IMR-90 (cell line): ENCODE data around the gene RASL11A. TPM values are rescaled to one million over a fixed set of nuclear protein-coding genes. Genes with fewer than 3 reads are reported as not detected.

ENCODE experiments used
- ATAC-seq: fragments of 200-7000 bp; cut with Tn5 transposase; 2 replicates; pipeline ENCODE4 v1.9.1; 2020; ENCODE audit warnings: low read depth, mild to moderate bottlenecking, moderate library complexity
- BruUV-seq: library from RNA; stranded (reverse); fragments of 400-500 nt; replicated peaks from 2 replicates; lab custom pipeline; 2021; lab: Mats Ljungman, UMichigan
- CTCF ChIA-PET: fragments of 300-600 bp; formaldehyde crosslinking; extraction: SDS; loops from one replicate; lab custom pipeline; 2021; ENCODE audit warnings: antibody characterized with exemption; lab: Yijun Ruan, JAX
- POLR2A ChIA-PET: fragments of 300-600 bp; sonication (Branson Sonifier 250); formaldehyde crosslinking; loops from one replicate; lab custom pipeline; 2022; ENCODE audit warnings: antibody characterized with exemption; ENCODE audit not compliant: unreplicated experiment; lab: Charles Lee
- DNase-seq: peaks from one replicate; pipeline ENCODE4 v3.0.0; 2013
- H2AFZ ChIP-seq: replicated peaks from 2 replicates; pipeline ENCODE3; 2013; ENCODE audit warnings: low read length, mild to moderate bottlenecking; ENCODE audit not compliant: poor library complexity
- H2AK5ac ChIP-seq: 2 replicates; pipeline ENCODE4 v1.6.1; 2013; ENCODE audit warnings: low read depth, low read length, inconsistent platforms
- H2AK9ac ChIP-seq: replicated peaks from 2 replicates; pipeline ENCODE3; 2013; ENCODE audit warnings: mild to moderate bottlenecking, low read depth, low read length, moderate library complexity; ENCODE audit not compliant: poor library complexity
- H2BK120ac ChIP-seq: 2 replicates; pipeline ENCODE4 v1.6.1; 2013; ENCODE audit warnings: low read depth, low read length, inconsistent platforms
- H2BK15ac ChIP-seq: 3 replicates; pipeline ENCODE4 v1.6.1; 2013; ENCODE audit warnings: low read depth, low read length, inconsistent platforms
- H2BK20ac ChIP-seq: 2 replicates; pipeline ENCODE4 v1.6.1; 2013; ENCODE audit warnings: low read depth, mild to moderate bottlenecking, inconsistent platforms, low read length, moderate library complexity
- H2BK5ac ChIP-seq: 2 replicates; pipeline ENCODE4 v1.6.1; 2013; ENCODE audit warnings: mild to moderate bottlenecking, low read depth, low read length, inconsistent platforms; ENCODE audit not compliant: poor library complexity, severe bottlenecking
- H3K14ac ChIP-seq: replicated peaks from 2 replicates; pipeline ENCODE4 v1.6.1; 2013; ENCODE audit warnings: low read depth, low read length, inconsistent platforms
- H3K18ac ChIP-seq: 2 replicates; pipeline ENCODE4 v1.6.1; 2013; ENCODE audit warnings: low read depth, low read length, control low read depth
- H3K23ac ChIP-seq: 2 replicates; pipeline ENCODE4 v1.6.1; 2013; ENCODE audit warnings: low read depth, low read length, inconsistent platforms
- H3K27ac ChIP-seq: 2 replicates; pipeline ENCODE4 v1.5.1; 2013; ENCODE audit warnings: mild to moderate bottlenecking, control low read depth, low read length; ENCODE audit not compliant: insufficient read depth
- H3K27me3 ChIP-seq: 2 replicates; pipeline ENCODE4 v1.6.1; 2013; ENCODE audit warnings: low read length; ENCODE audit not compliant: control insufficient read depth, insufficient read depth
- H3K36me3 ChIP-seq: 2 replicates; pipeline ENCODE4 v1.6.1; 2013; ENCODE audit warnings: low read length, mixed read lengths; ENCODE audit not compliant: control insufficient read depth, insufficient read depth
- H3K4ac ChIP-seq: 2 replicates; pipeline ENCODE4 v1.6.1; 2013; ENCODE audit warnings: low read depth, low read length, inconsistent platforms
- H3K4me1 ChIP-seq: 2 replicates; pipeline ENCODE4 v1.6.1; 2013; ENCODE audit warnings: low read length, mixed read lengths; ENCODE audit not compliant: control insufficient read depth, insufficient read depth
- H3K4me2 ChIP-seq: 2 replicates; pipeline ENCODE4 v1.6.1; 2013; ENCODE audit warnings: low read depth, mild to moderate bottlenecking, control low read depth, low read length, moderate library complexity
- H3K4me3 ChIP-seq: 2 replicates; pipeline ENCODE4 v1.5.1; 2013; ENCODE audit warnings: low read depth, mild to moderate bottlenecking, control low read depth, low read length, moderate library complexity; ENCODE audit not compliant: insufficient read depth
- H3K56ac ChIP-seq: 2 replicates; pipeline ENCODE4 v1.6.1; 2013; ENCODE audit warnings: low read length, inconsistent platforms; ENCODE audit not compliant: insufficient read depth; ENCODE audit errors: extremely low read depth
- H3K79me1 ChIP-seq, 2 experiments: 2 replicates each; pipeline ENCODE4 v1.6.1; 2013; ENCODE audit warnings: low read length in 2 of 2, inconsistent platforms in 1 of 2, low read depth in 1 of 2
- H3K9ac ChIP-seq: 2 replicates; pipeline ENCODE4 v1.6.1; 2013; ENCODE audit warnings: low read depth, low read length, control low read depth
- H3K9me1 ChIP-seq: 2 replicates; pipeline ENCODE4 v1.6.1; 2013; ENCODE audit warnings: low read length, inconsistent platforms; ENCODE audit not compliant: insufficient read depth
- H3K9me3 ChIP-seq: 2 replicates; pipeline ENCODE4 v1.6.1; 2013; ENCODE audit warnings: low read length; ENCODE audit not compliant: control insufficient read depth, insufficient read depth
- H4K20me1 ChIP-seq: 2 replicates; pipeline ENCODE4 v1.6.1; 2013; ENCODE audit warnings: low read length, inconsistent platforms; ENCODE audit not compliant: insufficient read depth
- H4K5ac ChIP-seq: 2 replicates; pipeline ENCODE4 v1.6.1; 2013; ENCODE audit warnings: mild to moderate bottlenecking, low read depth, low read length, control low read depth
- H4K8ac ChIP-seq, 2 experiments: 2 replicates each; pipeline ENCODE4 v1.6.1; 2013; ENCODE audit warnings: low read depth in 2 of 2, low read length in 2 of 2, control low read depth in 1 of 2, inconsistent platforms in 1 of 2
- H4K91ac ChIP-seq: 2 replicates; pipeline ENCODE4 v1.6.1; 2013; ENCODE audit warnings: low read depth, low read length, inconsistent platforms; ENCODE audit not compliant: insufficient read depth
- BHLHE40 ChIP-seq: fragments of 150-350 bp; IDR thresholded peaks from 2 replicates; pipeline ENCODE4 v1.6.1; 2016; ENCODE audit warnings: mild to moderate bottlenecking, low read depth, low read length
- CEBPB ChIP-seq: IDR thresholded peaks from 2 replicates; pipeline ENCODE4 v1.6.1; 2012; ENCODE audit warnings: low read depth, low read length, improper control_type of control experiment
- CHD1 ChIP-seq: IDR thresholded peaks from 2 replicates; pipeline ENCODE4 v1.6.1; 2012; ENCODE audit warnings: low read depth, low read length, improper control_type of control experiment
- FOS ChIP-seq: fragments of 150-350 bp; IDR thresholded peaks from 2 replicates; pipeline ENCODE4 v1.6.1; 2016; ENCODE audit warnings: low read depth, low read length
- MAFK ChIP-seq: IDR thresholded peaks from 2 replicates; pipeline ENCODE4 v1.6.1; 2012; ENCODE audit warnings: low read depth, low read length, improper control_type of control experiment
- MAZ ChIP-seq: IDR thresholded peaks from 2 replicates; pipeline ENCODE4 v1.6.1; 2012; ENCODE audit warnings: low read depth, mild to moderate bottlenecking, low read length, improper control_type of control experiment, moderate library complexity, borderline replicate concordance
- MXI1 ChIP-seq: IDR thresholded peaks from 2 replicates; pipeline ENCODE4 v1.6.1; 2012; ENCODE audit warnings: low read depth, mild to moderate bottlenecking, low read length, moderate library complexity, borderline replicate concordance
- NFE2L2 ChIP-seq: fragments of 150-350 bp; IDR thresholded peaks from 2 replicates; pipeline ENCODE4 v1.6.1; 2016; ENCODE audit warnings: low read depth, mild to moderate bottlenecking, low read length
- POLR2A ChIP-seq: IDR thresholded peaks from 2 replicates; pipeline ENCODE4 v1.6.1; 2012; ENCODE audit warnings: mild to moderate bottlenecking, low read depth, low read length
- RAD21 ChIP-seq: IDR thresholded peaks from 2 replicates; pipeline ENCODE4 v1.6.1; 2012; ENCODE audit warnings: low read length, improper control_type of control experiment
- RCOR1 ChIP-seq: IDR thresholded peaks from 2 replicates; pipeline ENCODE4 v1.6.1; 2012; ENCODE audit warnings: mild to moderate bottlenecking, low read length, improper control_type of control experiment; ENCODE audit not compliant: insufficient replicate concordance
- RFX5 ChIP-seq: IDR thresholded peaks from 2 replicates; pipeline ENCODE4 v1.8.0; 2012; ENCODE audit warnings: low read depth, mild to moderate bottlenecking, low read length, moderate library complexity
- SMC3 ChIP-seq: fragments of 150-350 bp; IDR thresholded peaks from 2 replicates; pipeline ENCODE4 v1.6.1; 2016; ENCODE audit warnings: low read depth, mild to moderate bottlenecking, antibody characterized with exemption, low read length, moderate library complexity
- WGBS, 2 experiments: methylation state at CpG; one replicate each; pipeline versions ENCODE4 v1.1.5 to v1.1.7; 2013; ENCODE audit warnings: missing lambda C conversion rate in 2 of 2; ENCODE audit not compliant: insufficient read length in 1 of 2; ENCODE audit errors: extremely low coverage in 2 of 2; 5-methylcytosine and 5-hydroxymethylcytosine counted together
- dilution Hi-C: fragments of 300-500 bp; cut with HindIII; formaldehyde crosslinking; loops from one replicate; pipeline ENCODE4 v1.14.3; 2018; ENCODE audit warnings: low sequenced_read_pairs; ENCODE audit not compliant: unreplicated experiment
- in situ Hi-C: fragments of 300-500 bp; cut with MboI; formaldehyde crosslinking; loops from 3 replicates; pipeline ENCODE4 v1.14.3; 2019; ENCODE audit warnings: low sequenced_read_pairs, inconsistent platforms, mixed read lengths
- intact Hi-C: fragments of 100-400 bp; cut with micrococcal nuclease; formaldehyde crosslinking; loops from 2 replicates; pipeline ENCODE4 v1.10.0; 2022
- polyA plus RNA-seq, 3 experiments: library from polyadenylated mRNA; depleted of rRNA; stranded (reverse); fragments of >200 nt; gene quantifications; 2 replicates each; pipeline ENCODE4 v1.2.3, GENCODE V29; 2012; ENCODE audit warnings: low replicate concordance in 1 of 3
- total RNA-seq: library from RNA; depleted of rRNA; stranded (reverse); fragments of >200 nt; gene quantifications from 2 replicates; pipeline ENCODE4 v1.2.3, GENCODE V29; 2012
- TF ChIP-seq, protein P1 (sequence below): conservative IDR thresholded peaks from 2 replicates; pipeline ENCODE4 v1.5.1; 2012; ENCODE audit warnings: mild to moderate bottlenecking, low read depth, low read length, improper control_type of control experiment
- TF ChIP-seq, protein P2 (sequence below): fragments of 150-350 bp; IDR thresholded peaks from 2 replicates; pipeline ENCODE4 v1.6.1; 2016; ENCODE audit warnings: low read depth, mild to moderate bottlenecking, low read length, moderate library complexity, borderline replicate concordance
- TF ChIP-seq, protein P3 (sequence below): fragments of 150-350 bp; IDR thresholded peaks from 2 replicates; pipeline ENCODE4 v1.6.1; 2017; ENCODE audit warnings: mild to moderate bottlenecking, antibody characterized with exemption, low read length, low read depth

Gene RASL11A
- total and polyA plus RNA-seq, 2 of the 4 experiments (the other 2 are of a cell fraction): 10.4 to 18.5 TPM

DNA sequence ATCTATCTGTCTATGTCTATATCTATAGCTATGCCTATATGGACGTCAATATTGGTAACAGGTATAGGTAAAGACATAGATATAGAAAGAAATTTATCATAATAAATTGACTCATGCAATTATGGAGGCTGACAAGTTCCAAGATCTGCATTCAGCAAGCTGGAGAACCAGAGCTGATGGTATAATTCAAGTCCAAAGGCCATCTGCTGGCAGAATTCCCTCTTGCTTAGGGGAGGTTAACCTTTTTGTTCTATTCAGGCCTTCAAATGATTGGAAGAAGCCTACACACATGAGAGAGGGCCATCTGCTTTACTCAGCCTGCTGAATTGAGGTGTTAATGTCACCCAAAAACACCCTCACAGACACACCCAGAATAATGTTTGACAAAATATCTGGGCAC lies 10.8 kb downstream of the RASL11A start:
- H2AK5ac ChIP-seq: no peak overlapping the region

More for the DNA sequence above, 10.8 kb downstream of the RASL11A start:
- Histone ChIP-seq H3K4me1 (no peaks in the 10 kb centered on the region; the same call in 1 of the 2 replicates), H3K23ac (no peak overlapping the region), H2BK20ac (no peak overlapping the region), H3K27ac (no peak overlapping the region), H2BK120ac (no peak overlapping the region), H3K27me3 (peaks cover 6% of the 10 kb centered on the region), H4K8ac (no peak overlapping the region), H3K4me3 (no peak overlapping the region), H4K91ac (no peak overlapping the region), H2AFZ (no peak overlapping the region), H4K20me1 (no peaks in the 10 kb centered on the region), H3K18ac (no peak overlapping the region), H4K5ac (no peak overlapping the region), H2AK9ac (no peak overlapping the region), H3K79me1 (no peaks in the 10 kb centered on the region), H3K9me1 (peaks cover 4% of the 10 kb centered on the region), H3K4me2 (no peak overlapping the region), H3K4ac (no peak overlapping the region), H3K14ac (no peak overlapping the region), H2BK5ac (no peak overlapping the region), H2BK15ac (no peak overlapping the region), H3K36me3 (no peaks in the 10 kb centered on the region), H3K9me3 (peaks cover 2% of the 10 kb centered on the region), H3K9ac (no peak overlapping the region), H3K56ac (no peak overlapping the region)
- intact Hi-C loops (no loop called here), dilution Hi-C loops (no loop called here), in situ Hi-C loops (no loop called here)
- ChIA-PET POLR2A (no interaction called here), CTCF (interaction anchor here (1.1 kb wide), 1 partner anchor 296 kb away, joined by 3 read pairs; no protein-coding TSS in a partner anchor)
- no peak for DNase-seq
- WGBS, 2 experiments: no CpG with 5 or more reads among the region's 1 CpG
- TF ChIP-seq, protein P1, sequence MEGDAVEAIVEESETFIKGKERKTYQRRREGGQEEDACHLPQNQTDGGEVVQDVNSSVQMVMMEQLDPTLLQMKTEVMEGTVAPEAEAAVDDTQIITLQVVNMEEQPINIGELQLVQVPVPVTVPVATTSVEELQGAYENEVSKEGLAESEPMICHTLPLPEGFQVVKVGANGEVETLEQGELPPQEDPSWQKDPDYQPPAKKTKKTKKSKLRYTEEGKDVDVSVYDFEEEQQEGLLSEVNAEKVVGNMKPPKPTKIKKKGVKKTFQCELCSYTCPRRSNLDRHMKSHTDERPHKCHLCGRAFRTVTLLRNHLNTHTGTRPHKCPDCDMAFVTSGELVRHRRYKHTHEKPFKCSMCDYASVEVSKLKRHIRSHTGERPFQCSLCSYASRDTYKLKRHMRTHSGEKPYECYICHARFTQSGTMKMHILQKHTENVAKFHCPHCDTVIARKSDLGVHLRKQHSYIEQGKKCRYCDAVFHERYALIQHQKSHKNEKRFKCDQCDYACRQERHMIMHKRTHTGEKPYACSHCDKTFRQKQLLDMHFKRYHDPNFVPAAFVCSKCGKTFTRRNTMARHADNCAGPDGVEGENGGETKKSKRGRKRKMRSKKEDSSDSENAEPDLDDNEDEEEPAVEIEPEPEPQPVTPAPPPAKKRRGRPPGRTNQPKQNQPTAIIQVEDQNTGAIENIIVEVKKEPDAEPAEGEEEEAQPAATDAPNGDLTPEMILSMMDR: no peak
- TF ChIP-seq RCOR1: no peak
- TF ChIP-seq BHLHE40: no peak
- TF ChIP-seq RAD21: no peak
- TF ChIP-seq POLR2A: no peak
- TF ChIP-seq CHD1: no peak
- no peak for TF ChIP-seq NFE2L2
- TF ChIP-seq MAZ: no peak
- TF ChIP-seq, protein P2, sequence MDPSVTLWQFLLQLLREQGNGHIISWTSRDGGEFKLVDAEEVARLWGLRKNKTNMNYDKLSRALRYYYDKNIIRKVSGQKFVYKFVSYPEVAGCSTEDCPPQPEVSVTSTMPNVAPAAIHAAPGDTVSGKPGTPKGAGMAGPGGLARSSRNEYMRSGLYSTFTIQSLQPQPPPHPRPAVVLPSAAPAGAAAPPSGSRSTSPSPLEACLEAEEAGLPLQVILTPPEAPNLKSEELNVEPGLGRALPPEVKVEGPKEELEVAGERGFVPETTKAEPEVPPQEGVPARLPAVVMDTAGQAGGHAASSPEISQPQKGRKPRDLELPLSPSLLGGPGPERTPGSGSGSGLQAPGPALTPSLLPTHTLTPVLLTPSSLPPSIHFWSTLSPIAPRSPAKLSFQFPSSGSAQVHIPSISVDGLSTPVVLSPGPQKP: no peak
- TF ChIP-seq SMC3: no peak
- TF ChIP-seq, protein P3, sequence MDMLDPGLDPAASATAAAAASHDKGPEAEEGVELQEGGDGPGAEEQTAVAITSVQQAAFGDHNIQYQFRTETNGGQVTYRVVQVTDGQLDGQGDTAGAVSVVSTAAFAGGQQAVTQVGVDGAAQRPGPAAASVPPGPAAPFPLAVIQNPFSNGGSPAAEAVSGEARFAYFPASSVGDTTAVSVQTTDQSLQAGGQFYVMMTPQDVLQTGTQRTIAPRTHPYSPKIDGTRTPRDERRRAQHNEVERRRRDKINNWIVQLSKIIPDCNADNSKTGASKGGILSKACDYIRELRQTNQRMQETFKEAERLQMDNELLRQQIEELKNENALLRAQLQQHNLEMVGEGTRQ: no peak
- no peak for TF ChIP-seq CEBPB
- TF ChIP-seq MAFK: no peak
- TF ChIP-seq FOS: no peak
- no peak for TF ChIP-seq RFX5
- no peak for TF ChIP-seq MXI1
- no TSS peak for BruUV-seq
- ATAC-seq: no peak
